GM10248 (cell line): ENCODE measurements around the gene HSPA4.
"Not testable (repeated sequence)": the region's sequence is repeated elsewhere in the genome, so short reads cannot be mapped to it uniquely, and the experiment has no call there.

Experiments used
- CTCF ChIA-PET: fragments of 300-600 bp; sonication (Branson Sonifier 250); formaldehyde crosslinking; extraction: SDS; loops from one replicate; lab custom pipeline; 2021; ENCODE audit warnings: antibody characterized with exemption; lab: Yijun Ruan, JAX
- POLR2A ChIA-PET: fragments of 350-650 bp; sonication (Branson Sonifier 250); formaldehyde crosslinking; extraction: SDS; loops from one replicate; lab custom pipeline; 2020; ENCODE audit warnings: antibody characterized with exemption; lab: Yijun Ruan, JAX
- DNase-seq: peaks from one replicate; pipeline ENCODE4 v3.0.0; 2012; ENCODE audit errors: extremely low spot score
- TF ChIP-seq, protein P1 (sequence below): IDR thresholded peaks from 2 replicates; pipeline ENCODE4 v1.5.1; 2012; ENCODE audit warnings: mild to moderate bottlenecking, low read depth; ENCODE audit errors: extremely low read depth, missing control alignments, control extremely low read depth

HSPA4 gene

DNA sequence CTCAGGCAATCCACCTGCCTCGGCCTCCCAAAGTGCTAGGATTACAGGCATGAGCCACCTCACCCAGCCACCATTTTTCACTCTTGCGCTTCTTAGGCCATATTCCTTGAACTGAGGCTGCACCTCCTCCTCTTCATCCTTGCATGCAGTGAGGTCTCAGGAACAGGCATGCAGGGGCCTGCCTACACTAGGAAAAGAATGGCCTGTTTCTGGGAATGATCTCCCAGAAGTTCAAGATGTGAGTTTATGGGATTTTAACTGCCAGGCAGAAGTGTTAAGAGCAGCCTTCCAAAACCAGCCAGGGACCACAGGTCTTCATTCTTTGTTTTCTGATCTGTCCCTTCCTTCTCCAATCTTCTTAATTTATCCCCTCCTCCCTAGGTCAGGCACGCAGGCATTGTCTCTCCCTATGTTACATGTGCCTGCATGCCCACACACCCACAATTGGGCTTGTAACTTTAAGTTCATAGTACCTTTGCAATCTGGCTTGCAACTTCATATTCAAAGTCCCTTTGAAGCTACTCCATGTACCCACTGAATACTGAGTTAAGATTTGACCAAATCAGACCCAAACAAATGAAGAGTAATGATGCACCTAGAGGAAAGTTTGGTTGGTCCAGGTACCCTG lies 10.5 kb upstream of the HSPA4 start:
- TF ChIP-seq, protein P1, sequence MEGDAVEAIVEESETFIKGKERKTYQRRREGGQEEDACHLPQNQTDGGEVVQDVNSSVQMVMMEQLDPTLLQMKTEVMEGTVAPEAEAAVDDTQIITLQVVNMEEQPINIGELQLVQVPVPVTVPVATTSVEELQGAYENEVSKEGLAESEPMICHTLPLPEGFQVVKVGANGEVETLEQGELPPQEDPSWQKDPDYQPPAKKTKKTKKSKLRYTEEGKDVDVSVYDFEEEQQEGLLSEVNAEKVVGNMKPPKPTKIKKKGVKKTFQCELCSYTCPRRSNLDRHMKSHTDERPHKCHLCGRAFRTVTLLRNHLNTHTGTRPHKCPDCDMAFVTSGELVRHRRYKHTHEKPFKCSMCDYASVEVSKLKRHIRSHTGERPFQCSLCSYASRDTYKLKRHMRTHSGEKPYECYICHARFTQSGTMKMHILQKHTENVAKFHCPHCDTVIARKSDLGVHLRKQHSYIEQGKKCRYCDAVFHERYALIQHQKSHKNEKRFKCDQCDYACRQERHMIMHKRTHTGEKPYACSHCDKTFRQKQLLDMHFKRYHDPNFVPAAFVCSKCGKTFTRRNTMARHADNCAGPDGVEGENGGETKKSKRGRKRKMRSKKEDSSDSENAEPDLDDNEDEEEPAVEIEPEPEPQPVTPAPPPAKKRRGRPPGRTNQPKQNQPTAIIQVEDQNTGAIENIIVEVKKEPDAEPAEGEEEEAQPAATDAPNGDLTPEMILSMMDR = no peak
- no peak for DNase-seq
- CTCF ChIA-PET = interaction anchor here (1.7 kb wide), 1 partner anchor 8 kb away, joined by 3 read pairs; no protein-coding TSS in a partner anchor
- POLR2A ChIA-PET = no interaction called here

DNA sequence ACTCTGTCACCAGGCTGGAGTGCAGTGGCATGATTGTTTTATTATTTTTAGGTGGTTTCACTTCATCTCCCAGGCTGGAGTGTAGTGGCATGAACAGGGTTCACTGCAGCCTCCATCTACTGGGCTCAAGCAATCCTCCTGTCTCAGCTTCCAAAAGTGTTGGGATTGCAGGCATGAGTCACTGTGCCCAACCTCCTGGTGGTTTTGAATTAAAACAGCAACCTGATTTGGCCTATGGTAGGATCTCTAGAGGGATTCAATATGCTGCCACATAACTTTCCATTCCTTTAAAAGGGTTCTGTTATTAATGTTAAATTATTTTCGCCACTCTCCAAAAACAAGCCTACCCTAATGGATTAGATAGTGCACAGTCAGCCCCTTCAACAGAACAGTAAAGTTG lies 9.9 kb upstream of the HSPA4 start:
- DNase-seq = no peak
- ChIA-PET CTCF (no interaction called here), POLR2A (no interaction called here)
- TF ChIP-seq, protein P1 = no peak

DNA sequence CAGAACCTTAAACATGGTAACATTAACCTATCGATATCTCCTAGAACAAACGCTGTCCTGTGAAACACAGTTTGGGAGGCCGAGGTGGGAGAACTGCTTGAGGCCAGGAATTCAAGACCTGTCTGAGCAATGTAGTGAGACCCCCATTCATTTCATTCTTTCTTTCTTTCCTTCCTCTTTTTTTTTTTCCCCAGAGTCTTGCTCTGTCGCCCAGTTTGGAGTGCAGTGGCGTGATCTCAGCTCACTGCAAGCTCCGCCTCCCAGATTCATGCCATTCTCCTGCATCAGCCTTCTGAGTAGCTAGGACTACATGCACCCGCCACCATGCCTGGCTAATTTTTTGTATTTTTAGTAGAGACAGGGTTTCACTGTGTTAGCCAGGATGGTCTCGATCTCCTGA lies 5.3 kb upstream of the HSPA4 start:
- CTCF ChIA-PET, POLR2A ChIA-PET, DNase-seq: not testable (repeated sequence)

DNA sequence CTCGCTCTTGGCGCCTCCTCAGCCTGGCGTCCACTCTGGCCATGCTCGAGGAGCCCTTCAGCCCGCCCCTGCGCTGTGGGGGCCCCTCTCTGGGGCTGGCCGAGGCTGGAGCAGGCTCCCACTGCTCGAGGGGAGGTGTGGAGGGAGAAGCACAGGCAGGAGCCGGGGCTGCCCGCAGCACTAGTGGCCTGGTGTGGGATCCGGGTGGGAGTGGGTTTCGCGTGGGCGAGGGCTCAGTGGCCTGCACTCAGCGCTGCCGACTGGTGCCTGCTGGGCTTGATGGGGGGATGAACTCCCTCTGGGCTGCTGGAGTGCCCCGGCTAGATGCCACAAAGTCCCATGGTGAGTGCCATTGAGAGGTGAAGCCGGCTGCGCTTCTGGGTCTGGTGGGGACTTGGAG lies 4.4 kb upstream of the HSPA4 start:
- TF ChIP-seq, protein P1 = no peak
- DNase-seq = no peak
- CTCF ChIA-PET = interaction anchor here (0.9 to 1.6 kb wide), 2 partner anchors 8 to 25 kb away, joined by 4 read pairs; no protein-coding TSS in a partner anchor
- POLR2A ChIA-PET = no interaction called here

DNA sequence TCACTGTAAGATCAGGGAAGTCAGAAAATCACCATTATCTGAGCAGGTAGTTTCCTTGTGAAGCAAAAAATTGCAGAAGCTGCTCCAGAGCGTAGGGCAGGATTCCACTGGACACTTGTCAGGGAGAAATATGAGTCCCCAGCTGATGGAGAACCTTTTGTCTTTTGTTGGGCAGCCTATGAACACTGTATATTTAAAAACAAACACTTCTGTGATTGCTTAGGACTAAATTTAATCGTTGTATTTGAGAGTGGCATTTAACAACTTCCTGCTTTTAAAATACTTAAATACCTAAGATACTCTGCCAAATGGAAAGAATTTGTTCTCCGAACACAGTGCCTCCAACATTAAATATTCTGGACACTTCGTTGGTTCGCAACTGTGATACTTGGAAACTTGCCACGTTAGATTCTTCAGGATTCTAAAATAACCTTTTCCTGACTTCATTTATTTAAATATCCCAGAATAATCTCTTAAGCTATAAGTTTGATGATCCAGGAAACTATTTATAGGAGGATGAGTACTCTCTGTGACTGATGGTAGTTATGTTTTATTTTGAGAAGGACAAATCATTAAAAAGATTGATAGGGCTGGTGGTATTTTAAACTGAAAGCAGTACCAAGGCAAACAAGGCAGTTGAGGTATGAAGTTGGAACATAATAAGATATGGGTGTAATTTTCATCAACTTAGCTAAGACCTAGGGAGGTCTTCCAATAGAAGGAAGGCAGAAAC lies 2.7 kb upstream of the HSPA4 start:
- no peak for DNase-seq
- ChIA-PET CTCF (interaction anchor here (1.0 to 1.6 kb wide), 4 partner anchors 8 to 17 kb away, joined by 3 to 5 read pairs (median 4); no protein-coding TSS in a partner anchor), POLR2A (no interaction called here)
- TF ChIP-seq, protein P1 = no peak

DNA sequence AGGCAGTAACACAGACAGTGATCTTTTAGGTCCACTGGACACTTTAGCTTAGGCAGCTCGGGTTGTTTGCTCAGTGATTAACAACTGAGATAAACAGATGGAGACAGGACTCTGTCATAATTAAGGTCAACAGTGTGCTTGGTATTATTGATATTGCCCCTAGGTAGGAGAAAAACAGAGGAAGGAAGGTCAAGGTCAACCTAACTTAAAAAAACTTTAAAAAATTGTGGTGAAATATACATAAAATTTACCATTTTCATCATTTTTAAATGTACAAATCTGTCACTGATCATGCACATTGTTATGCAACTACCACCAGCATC lies 2.1 kb upstream of the HSPA4 start:
- TF ChIP-seq, protein P1 = no peak
- CTCF ChIA-PET = interaction anchor here (1.0 to 1.5 kb wide), 2 partner anchors 9 to 15 kb away, joined by 3 to 5 read pairs; no protein-coding TSS in a partner anchor
- DNase-seq = no peak
- POLR2A ChIA-PET = no interaction called here

DNA sequence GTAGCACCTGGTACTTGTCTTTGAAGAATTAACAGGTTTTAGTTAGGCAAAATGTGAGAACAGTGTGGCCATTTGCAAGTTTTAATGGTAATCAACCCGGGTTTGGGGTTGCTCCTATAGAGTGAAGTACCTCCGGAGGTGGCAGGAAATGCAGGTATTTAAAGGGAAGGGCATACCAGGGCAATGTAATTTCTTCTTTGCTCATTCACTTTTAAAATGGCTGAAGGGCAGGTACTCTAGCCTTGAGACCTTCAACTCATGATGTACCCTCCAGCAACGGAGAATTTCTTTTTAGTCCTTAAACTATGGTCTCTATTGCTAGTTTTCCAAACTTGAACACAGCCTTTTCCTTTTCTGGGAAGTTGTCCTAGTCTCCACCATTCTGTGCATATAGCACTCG lies 1.3 kb upstream of the HSPA4 start:
- CTCF ChIA-PET = interaction anchor here (1.5 kb wide), 3 partner anchors 12 to 20 kb away, joined by 3 to 5 read pairs (median 4); no protein-coding TSS in a partner anchor
- TF ChIP-seq, protein P1 = no peak
- POLR2A ChIA-PET = no interaction called here
- no peak for DNase-seq
